Measurements from ENCODE around the gene KCNQ5.

KCNQ5 gene

DNA sequence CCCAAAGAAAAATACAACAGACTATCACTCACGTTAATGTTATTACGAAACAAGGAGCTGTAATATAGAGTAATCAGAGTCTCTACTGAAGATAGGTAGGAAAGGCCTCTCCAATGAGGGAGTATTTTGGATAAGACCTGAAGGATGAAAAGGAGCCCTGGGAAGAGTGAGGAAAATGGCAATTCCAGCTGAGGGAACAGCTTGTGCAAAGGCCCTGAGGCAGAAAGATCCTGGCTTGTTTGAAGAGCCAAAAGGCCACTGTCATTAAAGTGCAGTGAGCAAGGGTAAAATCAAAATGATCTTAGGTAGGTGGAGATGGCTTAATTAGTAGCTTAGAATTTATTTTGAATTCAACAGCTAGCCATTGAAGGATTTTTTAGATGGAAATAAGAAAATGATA lies 464.9 kb downstream of the KCNQ5 start:
- Mint-ChIP-seq H3K36me3 (peaks cover 26% of the 10 kb centered on the region in 2 donors), H3K4me1 (peaks cover 6% of the 10 kb centered on the region in 2 donors), H3K4me3 (no peak overlapping the region), H3K27ac (no peak overlapping the region), H3K27me3 (no peaks in the 10 kb centered on the region), H3K9me3 (peaks cover 4 to 14% of the 10 kb centered on the region in 2 donors)
- DNase-seq = no peak
- ATAC-seq (replicated peaks) = no peak

GRCh38 chr6:73088138-73088813 lies 466.4 kb downstream of the KCNQ5 start:
- no peak overlapping the region for H3K27ac Mint-ChIP-seq
- peaks cover 38 to 39% of the 10 kb centered on the region in 2 donors for H3K36me3 Mint-ChIP-seq
- no peaks in the 10 kb centered on the region for H3K27me3 Mint-ChIP-seq
- peaks cover 6 to 9% of the 10 kb centered on the region in 2 donors for H3K4me1 Mint-ChIP-seq
- no peak overlapping the region for H3K4me3 Mint-ChIP-seq
- peaks cover 11 to 23% of the 10 kb centered on the region in 2 donors for H3K9me3 Mint-ChIP-seq
- ATAC-seq (replicated peaks) (no peak), DNase-seq (no peak)

DNA sequence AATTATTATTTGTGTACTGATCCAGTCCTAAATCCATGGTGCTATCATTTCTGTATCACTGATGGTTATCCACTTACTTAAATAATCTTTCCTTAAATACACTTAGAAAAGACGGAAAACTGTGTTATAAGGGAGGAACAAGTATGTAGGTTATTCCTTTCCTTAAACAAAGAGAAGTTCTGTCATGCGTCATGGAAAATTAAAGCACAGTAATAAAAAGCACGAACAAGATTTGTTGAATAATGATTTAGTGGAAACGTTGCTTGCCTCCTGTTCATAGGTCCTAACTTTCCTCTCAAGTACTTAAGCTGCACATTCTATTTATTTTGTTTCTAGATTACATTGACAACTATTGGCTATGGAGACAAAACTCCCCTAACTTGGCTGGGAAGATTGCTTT lies 483.1 kb downstream of the KCNQ5 start:
- DNase-seq = no peak
- Mint-ChIP-seq H3K27ac (no peak overlapping the region), H3K4me1 (peaks cover 0 to 7% of the 10 kb centered on the region in 2 donors), H3K36me3 (peaks cover 2 to 5% of the 10 kb centered on the region in 2 donors), H3K27me3 (no peaks in the 10 kb centered on the region), H3K9me3 (peaks cover 13 to 20% of the 10 kb centered on the region in 2 donors), H3K4me3 (no peak overlapping the region)
- ATAC-seq (replicated peaks) = no peak

GRCh38 chr6:73107016-73107415 lies 485.2 kb downstream of the KCNQ5 start:
- Mint-ChIP-seq H3K36me3 (peaks cover 2 to 5% of the 10 kb centered on the region in 2 donors), H3K4me3 (no peak overlapping the region), H3K4me1 (peaks cover 0 to 7% of the 10 kb centered on the region in 2 donors), H3K27me3 (no peaks in the 10 kb centered on the region), H3K9me3 (peaks cover 6 to 9% of the 10 kb centered on the region in 2 donors), H3K27ac (no peak overlapping the region)
- ATAC-seq (replicated peaks) (no peak), DNase-seq (no peak)

GRCh38 chr6:73108949-73109348 lies 487.1 kb downstream of the KCNQ5 start:
- ATAC-seq (replicated peaks) = no peak
- no peaks in the 10 kb centered on the region for H3K27me3 Mint-ChIP-seq
- no peak overlapping the region for H3K4me3 Mint-ChIP-seq
- H3K27ac Mint-ChIP-seq = no peak overlapping the region
- H3K9me3 Mint-ChIP-seq = no peaks in the 10 kb centered on the region
- H3K4me1 Mint-ChIP-seq = peaks cover 0 to 7% of the 10 kb centered on the region in 2 donors
- no peak for DNase-seq
- peaks cover 6 to 14% of the 10 kb centered on the region in 2 donors for H3K36me3 Mint-ChIP-seq

- H3K27me3 Mint-ChIP-seq = no peaks in the 10 kb centered on the region
- peaks cover 6 to 14% of the 10 kb centered on the region in 2 donors for H3K36me3 Mint-ChIP-seq
- DNase-seq (no peak), ATAC-seq (replicated peaks) (no peak)
- H3K27ac Mint-ChIP-seq = no peak overlapping the region
- H3K9me3 Mint-ChIP-seq = no peaks in the 10 kb centered on the region
- peaks cover 0 to 7% of the 10 kb centered on the region in 2 donors for H3K4me1 Mint-ChIP-seq
- H3K4me3 Mint-ChIP-seq = no peak overlapping the region
Measured at GRCh38 chr6:73109659-73110058, 487.8 kb downstream of the KCNQ5 start.

DNA sequence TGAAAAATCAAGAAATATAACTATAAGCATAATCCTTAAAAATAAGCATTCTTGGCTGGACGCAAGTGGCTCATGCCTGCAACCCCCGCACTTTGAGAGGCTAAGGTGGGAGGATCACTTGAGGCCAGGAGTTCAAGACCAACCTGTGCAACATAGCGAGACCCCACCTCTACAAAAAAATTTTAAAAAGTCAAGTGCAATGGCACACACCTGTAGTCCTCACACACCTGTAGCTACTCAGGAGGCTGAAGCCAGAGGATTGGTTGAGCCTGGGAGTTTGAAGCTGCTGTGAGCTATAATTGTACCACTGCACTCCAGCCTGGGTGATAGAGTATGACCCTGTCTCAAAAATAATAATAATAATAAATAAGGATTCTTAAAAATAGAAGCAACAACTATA lies 494.5 kb downstream of the KCNQ5 start:
- Mint-ChIP-seq H3K27ac (no peak overlapping the region), H3K4me3 (no peak overlapping the region), H3K9me3 (no peaks in the 10 kb centered on the region), H3K4me1 (no peaks in the 10 kb centered on the region), H3K27me3 (no peaks in the 10 kb centered on the region), H3K36me3 (peaks cover 10 to 28% of the 10 kb centered on the region in 2 donors)
- ATAC-seq (replicated peaks) = no peak
- DNase-seq = no peak

DNA sequence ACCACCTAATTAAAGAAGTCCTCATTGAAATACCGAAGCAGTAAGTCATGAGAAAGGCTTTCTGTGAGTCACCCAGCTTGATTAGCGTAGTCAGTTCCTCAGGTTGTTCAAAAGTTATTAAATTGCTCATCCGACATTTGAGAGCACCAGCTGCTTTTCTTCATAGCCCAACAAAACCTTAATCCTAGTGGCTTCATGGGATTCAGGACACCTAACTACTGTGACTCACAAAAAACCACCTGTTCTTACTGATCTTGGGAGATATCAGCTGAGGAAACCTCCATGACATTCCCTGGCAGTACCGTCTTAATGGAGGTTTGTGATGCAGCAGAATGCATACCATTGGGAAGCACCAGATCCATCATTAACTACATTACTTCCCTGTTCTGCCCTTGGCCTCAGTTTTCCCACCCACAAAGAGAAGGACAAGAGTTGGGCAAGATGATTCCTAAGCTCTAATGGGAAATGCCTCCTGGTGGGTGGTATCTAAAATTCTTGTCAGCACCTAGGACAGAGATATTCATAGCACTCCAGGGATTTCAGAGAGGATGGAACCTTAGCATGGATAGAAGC lies 499.6 kb downstream of the KCNQ5 start:
- H3K9me3 Mint-ChIP-seq = no peaks in the 10 kb centered on the region
- H3K27me3 Mint-ChIP-seq = no peaks in the 10 kb centered on the region
- H3K27ac Mint-ChIP-seq = no peak overlapping the region
- H3K36me3 Mint-ChIP-seq = peaks cover 3 to 18% of the 10 kb centered on the region in 2 donors
- H3K4me1 Mint-ChIP-seq = no peaks in the 10 kb centered on the region
- no peak for ATAC-seq (replicated peaks)
- DNase-seq = no peak
- no peak overlapping the region for H3K4me3 Mint-ChIP-seq

DNA sequence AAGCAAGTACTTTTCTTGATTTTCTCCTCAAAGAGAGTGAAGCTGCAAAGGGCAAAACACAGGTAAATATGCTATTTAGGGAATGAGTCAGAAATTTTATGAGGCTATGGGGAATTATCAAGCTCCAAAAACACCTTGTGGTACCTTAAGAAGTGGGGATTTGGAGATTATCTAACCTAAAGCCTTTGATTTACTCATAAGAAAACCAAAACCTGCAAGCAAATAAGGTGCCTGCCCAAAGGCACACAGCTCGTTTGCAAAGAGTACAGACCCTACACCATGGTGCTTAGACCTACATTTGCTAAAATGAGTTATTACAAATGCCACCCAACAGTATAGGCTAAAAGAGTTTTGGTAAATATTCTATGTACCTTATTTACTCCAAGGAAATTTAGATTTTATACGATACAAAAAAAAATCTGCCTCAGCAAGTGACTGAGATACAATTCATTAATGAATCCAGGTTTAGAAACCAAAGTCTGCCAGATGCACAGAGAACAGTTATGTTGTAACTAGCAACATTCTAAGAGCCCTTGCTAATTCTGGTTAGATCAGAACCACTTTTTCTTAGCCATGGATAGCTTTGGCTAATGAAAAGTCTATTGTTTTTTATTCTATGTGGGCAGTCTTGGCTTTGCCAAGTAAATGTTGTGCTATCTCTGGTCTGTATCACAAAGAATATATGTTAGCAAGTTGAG lies 501.9 kb downstream of the KCNQ5 start:
- no peak overlapping the region for H3K27ac Mint-ChIP-seq
- no peak overlapping the region for H3K4me3 Mint-ChIP-seq
- ATAC-seq (replicated peaks) = no peak
- DNase-seq = no peak
- no peaks in the 10 kb centered on the region for H3K9me3 Mint-ChIP-seq
- H3K4me1 Mint-ChIP-seq = no peaks in the 10 kb centered on the region
- H3K36me3 Mint-ChIP-seq = peaks cover 3 to 18% of the 10 kb centered on the region in 2 donors
- no peaks in the 10 kb centered on the region for H3K27me3 Mint-ChIP-seq

- Mint-ChIP-seq H3K9me3 (peaks cover 4% of the 10 kb centered on the region in 2 donors), H3K4me1 (peaks cover 6 to 13% of the 10 kb centered on the region in 2 donors), H3K4me3 (peak overlapping the region; percentile 12 to 71), H3K36me3 (peaks cover 6 to 10% of the 10 kb centered on the region in 2 donors), H3K27ac (no peak overlapping the region), H3K27me3 (no peaks in the 10 kb centered on the region)
- DNase-seq (peak; percentile 67), ATAC-seq (replicated peaks) (peak; percentile 96 to 97)
Measured at GRCh38 chr6:73129653-73130443, 508.0 kb downstream of the KCNQ5 start.

DNA sequence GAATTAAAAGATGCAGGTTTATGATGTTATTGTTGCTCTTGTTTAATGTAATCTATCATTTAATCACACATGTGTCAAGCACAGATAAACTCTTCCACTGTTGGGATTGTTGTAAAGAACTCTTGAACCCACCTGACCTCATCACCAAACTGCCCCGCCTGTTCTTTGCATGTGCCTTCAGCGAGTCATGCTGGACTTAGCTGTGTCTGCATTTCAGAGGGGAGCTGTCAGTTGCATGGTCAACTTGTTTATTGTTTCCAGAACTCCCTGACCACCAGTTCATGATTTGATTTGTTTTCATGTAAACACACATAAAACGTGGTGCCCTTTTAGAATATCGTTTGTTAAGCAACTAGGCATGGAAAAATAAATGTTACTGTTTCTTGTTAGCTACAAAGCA lies 509.8 kb downstream of the KCNQ5 start:
- H3K27me3 Mint-ChIP-seq = no peaks in the 10 kb centered on the region
- ATAC-seq (replicated peaks) = no peak
- H3K4me1 Mint-ChIP-seq = peaks cover 6 to 13% of the 10 kb centered on the region in 2 donors
- H3K27ac Mint-ChIP-seq = no peak overlapping the region
- H3K9me3 Mint-ChIP-seq = peaks cover 4% of the 10 kb centered on the region in 2 donors
- H3K4me3 Mint-ChIP-seq = no peak overlapping the region
- H3K36me3 Mint-ChIP-seq = peaks cover 11 to 17% of the 10 kb centered on the region in 2 donors
- DNase-seq = no peak

DNA sequence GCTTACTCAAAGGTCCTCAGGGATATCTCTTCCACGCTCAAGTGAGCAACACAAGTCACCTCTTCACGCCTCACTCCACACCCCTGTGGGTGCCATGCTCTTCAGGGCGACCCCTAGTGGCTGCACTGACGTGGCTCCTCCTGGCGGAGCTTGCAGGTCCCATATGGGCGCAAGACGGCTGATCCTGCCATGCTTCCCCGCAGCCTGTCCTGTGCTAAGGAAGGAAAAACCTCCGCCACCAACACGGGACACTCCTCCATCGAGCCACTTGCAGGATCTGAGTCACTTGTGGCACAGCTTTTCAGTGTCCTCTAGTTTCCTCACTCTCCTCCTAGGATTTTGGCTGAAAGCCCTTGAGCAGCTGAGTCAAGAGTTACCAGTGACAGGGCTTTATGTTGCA lies 512.7 kb downstream of the KCNQ5 start:
- Mint-ChIP-seq H3K4me3 (no peak overlapping the region), H3K9me3 (peaks cover 4% of the 10 kb centered on the region in 2 donors), H3K36me3 (peaks cover 19 to 29% of the 10 kb centered on the region in 2 donors), H3K27ac (no peak overlapping the region), H3K27me3 (no peaks in the 10 kb centered on the region), H3K4me1 (peaks cover 6 to 12% of the 10 kb centered on the region in 2 donors)
- ATAC-seq (replicated peaks) (peak; percentile 58 to 59), DNase-seq (peak; percentile 18)

- H3K27me3 Mint-ChIP-seq = no peaks in the 10 kb centered on the region
- no peak overlapping the region for H3K4me3 Mint-ChIP-seq
- no peak overlapping the region for H3K27ac Mint-ChIP-seq
- peaks cover 0 to 1% of the 10 kb centered on the region in 2 donors for H3K9me3 Mint-ChIP-seq
- DNase-seq = no peak
- H3K36me3 Mint-ChIP-seq = peaks cover 32 to 34% of the 10 kb centered on the region in 2 donors
- ATAC-seq (replicated peaks) = no peak
- peaks cover 4 to 5% of the 10 kb centered on the region in 2 donors for H3K4me1 Mint-ChIP-seq
Measured at GRCh38 chr6:73139681-73140383, 518.0 kb downstream of the KCNQ5 start.

All from stimulated activated naive B cell treated with anti-CD40 and anti-IgM and Interleukin-4, amounts not matched to agents 10 μg/mL and 1 μg/mL and 100 μg/mL, for 72 hours (primary cell).